ENCODE results near the gene PRMT9.

- TF ChIP-seq CTCF (IDR thresholded peaks at IDR 0.05) (no peak), EZH2 (IDR thresholded peaks at IDR 0.05; ENCODE audit: borderline replicate concordance, insufficient read depth, low read depth, low read length, poor library complexity, severe bottlenecking) (no peak)
Observed at GRCh38 chr4:147651563-147651962, 32.4 kb downstream of the PRMT9 start.

All from B cell (primary cell).